ENCODE data around the gene METTL22. TPM values are rescaled to one million over a fixed set of nuclear protein-coding genes. Genes with fewer than 3 reads are reported as not detected.

METTL22 gene
- total and polyA plus RNA-seq, 2 donors (not counting 1 experiment from before 2014, with no cell fraction given), result 49.5 to 62.9 TPM

DNA sequence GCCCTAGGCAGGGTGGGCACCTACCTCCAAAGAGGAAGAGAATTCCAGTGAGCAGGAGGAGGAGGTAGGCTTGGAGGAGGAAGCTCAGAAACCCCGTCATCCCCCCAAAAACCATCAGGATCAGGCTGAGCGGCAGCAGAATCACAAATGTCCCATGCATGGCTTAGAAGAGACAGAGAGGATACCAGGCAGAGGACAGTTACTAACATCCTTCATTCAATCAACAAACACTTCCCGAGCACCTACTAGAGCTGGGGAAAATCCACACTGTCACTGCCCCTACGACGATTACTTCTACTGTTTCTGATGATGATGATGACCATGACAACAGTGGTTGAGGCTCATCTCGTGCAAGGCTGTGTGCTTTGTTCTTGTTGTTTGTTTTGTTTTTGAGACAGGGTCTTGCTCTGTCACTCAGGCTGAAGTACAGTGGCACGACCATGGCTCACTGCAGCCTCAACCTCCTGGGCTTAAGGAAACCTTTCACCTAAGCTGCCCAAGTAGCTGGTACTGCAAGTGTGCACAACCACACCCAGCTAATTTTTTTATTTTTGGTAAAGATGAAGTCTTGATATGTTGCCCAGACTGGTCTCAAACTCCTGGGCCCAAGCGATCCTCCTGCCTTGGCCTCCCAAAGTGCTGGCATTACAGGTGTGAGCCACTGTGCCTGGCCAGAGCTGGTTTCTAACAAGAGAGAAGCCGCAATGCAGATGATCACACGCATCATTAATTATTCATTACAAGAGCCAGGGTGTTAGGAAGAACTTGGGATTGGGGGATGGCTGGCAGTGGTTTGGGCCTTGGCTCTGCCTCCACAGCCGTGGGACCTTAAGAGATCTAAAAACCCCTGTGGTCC, 49.2 kb upstream of the METTL22 start:
- WGBS (ENCODE audit: insufficient coverage), result 83% methylated on average over 4 of the region's 11 CpGs
- POLR2A ChIA-PET, result no interaction called here

More for the DNA sequence above, 49.2 kb upstream of the METTL22 start:
- no peaks in the 10 kb centered on the region for H3K9me3 ChIP-seq (ENCODE audit: control extremely low read depth in 1 of 3, control insufficient read depth in 2 of 3, insufficient read depth in 1 of 3, low read length in 2 of 3)
- TF ChIP-seq EZH2 (IDR thresholded peaks at IDR 0.05; ENCODE audit: borderline replicate concordance, insufficient read depth, low read depth, low read length, poor library complexity, severe bottlenecking), result no peak
- TF ChIP-seq, protein P1, sequence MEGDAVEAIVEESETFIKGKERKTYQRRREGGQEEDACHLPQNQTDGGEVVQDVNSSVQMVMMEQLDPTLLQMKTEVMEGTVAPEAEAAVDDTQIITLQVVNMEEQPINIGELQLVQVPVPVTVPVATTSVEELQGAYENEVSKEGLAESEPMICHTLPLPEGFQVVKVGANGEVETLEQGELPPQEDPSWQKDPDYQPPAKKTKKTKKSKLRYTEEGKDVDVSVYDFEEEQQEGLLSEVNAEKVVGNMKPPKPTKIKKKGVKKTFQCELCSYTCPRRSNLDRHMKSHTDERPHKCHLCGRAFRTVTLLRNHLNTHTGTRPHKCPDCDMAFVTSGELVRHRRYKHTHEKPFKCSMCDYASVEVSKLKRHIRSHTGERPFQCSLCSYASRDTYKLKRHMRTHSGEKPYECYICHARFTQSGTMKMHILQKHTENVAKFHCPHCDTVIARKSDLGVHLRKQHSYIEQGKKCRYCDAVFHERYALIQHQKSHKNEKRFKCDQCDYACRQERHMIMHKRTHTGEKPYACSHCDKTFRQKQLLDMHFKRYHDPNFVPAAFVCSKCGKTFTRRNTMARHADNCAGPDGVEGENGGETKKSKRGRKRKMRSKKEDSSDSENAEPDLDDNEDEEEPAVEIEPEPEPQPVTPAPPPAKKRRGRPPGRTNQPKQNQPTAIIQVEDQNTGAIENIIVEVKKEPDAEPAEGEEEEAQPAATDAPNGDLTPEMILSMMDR (IDR thresholded peaks at IDR 0.05), result no peak
- H4K20me1 ChIP-seq (ENCODE audit: control insufficient read depth, insufficient read depth, low read length, poor library complexity, severe bottlenecking), result no peaks in the 10 kb centered on the region
- no peak overlapping the region for H3K27ac Mint-ChIP-seq
- no peak overlapping the region for H2AFZ ChIP-seq (ENCODE audit: insufficient read depth, low read depth, low read length, poor library complexity, severe bottlenecking)
- no peak overlapping the region for H3K4me2 ChIP-seq (replicated peaks; ENCODE audit: low read depth, low read length, poor library complexity, severe bottlenecking)
- H3K9me3 Mint-ChIP-seq (ENCODE audit: insufficient read depth), result no peaks in the 10 kb centered on the region
- H3K4me3 ChIP-seq (ENCODE audit: control extremely low read depth in 1 of 5, extremely low read depth in 1 of 5, insufficient read depth in 1 of 5, low read depth in 2 of 5, low read length in 4 of 5), result no peak overlapping the region
- intact Hi-C loops (cut with micrococcal nuclease), result no loop called here
- peaks cover 37% of the 10 kb centered on the region for H3K27me3 Mint-ChIP-seq
- ATAC-seq (ENCODE audit: low read depth) (no peak), DNase-seq (no peak)
- H3K4me3 Mint-ChIP-seq, result no peak overlapping the region
- CTCF ChIA-PET, result interaction anchor here (0.5 to 4.1 kb wide), 8 partner anchors 12 to 562 kb away, joined by 3 to 27 read pairs (median 4); partner anchors contain the start of gene CARHSP1
- no peaks in the 10 kb centered on the region for H3K36me3 ChIP-seq (replicated peaks in 1 of 2; ENCODE audit: control extremely low read depth in 1 of 2, control insufficient read depth in 1 of 2, extremely low read depth in 1 of 2, insufficient read depth in 2 of 2, low read length in 1 of 2)
- H3K4me1 Mint-ChIP-seq, result peaks cover 7% of the 10 kb centered on the region
- peaks cover 0 to 6% of the 10 kb centered on the region in 2 donors for H3K4me1 ChIP-seq (ENCODE audit: control insufficient read depth in 2 of 2, insufficient read depth in 2 of 2, low read length in 2 of 2)
- H3K9ac ChIP-seq (ENCODE audit: low read length), result no peak overlapping the region
- H3K27ac ChIP-seq (ENCODE audit: low read length in 2 of 2), result no peak overlapping the region
- no peaks in the 10 kb centered on the region for H3K79me2 ChIP-seq (ENCODE audit: control insufficient read depth, insufficient read depth, low read length)
- peaks cover 0 to 14% (median 6%) of the 10 kb centered on the region in 4 experiments for H3K27me3 ChIP-seq (replicated peaks in 1 of 4; ENCODE audit: control extremely low read depth in 1 of 4, control insufficient read depth in 3 of 4, insufficient read depth in 4 of 4, low read length in 3 of 4)

Data from B cell (primary cell).